ENCODE data around the gene WFDC6.

WFDC6 gene

DNA sequence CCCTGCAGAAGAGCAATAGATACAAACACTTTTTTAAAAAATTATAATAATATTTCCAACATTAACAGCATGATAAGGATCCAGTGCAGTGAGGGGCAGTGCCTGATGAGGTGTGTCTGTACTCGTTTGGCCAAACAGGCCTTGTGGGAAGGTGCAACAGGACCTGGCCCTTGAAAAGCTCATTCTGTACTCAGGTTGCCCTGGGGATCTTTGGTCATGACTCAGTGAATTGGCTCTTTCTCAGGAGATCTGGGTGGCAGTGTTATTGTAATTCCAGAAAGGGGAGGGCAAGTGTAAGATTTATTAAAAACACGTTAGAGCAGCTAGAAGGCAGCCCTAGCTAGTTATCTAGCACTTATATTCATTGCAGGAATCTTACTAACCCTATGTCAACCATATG is 21.0 kb downstream of the WFDC6 start:
- H3K36me3 ChIP-seq (ENCODE audit: control insufficient read depth in 2 of 2, insufficient read depth in 2 of 2, low read length in 2 of 2), result no peaks in the 10 kb centered on the region
- H3K9me3 ChIP-seq (ENCODE audit: control insufficient read depth in 2 of 2, low read length in 2 of 2), result no peaks in the 10 kb centered on the region
- H3K9ac ChIP-seq (ENCODE audit: low read length in 2 of 2), result no peak overlapping the region
- H3K4me3 ChIP-seq (ENCODE audit: low read length in 2 of 2), result no peak overlapping the region
- H3K4me1 ChIP-seq (ENCODE audit: control insufficient read depth, insufficient read depth, low read length), result no peaks in the 10 kb centered on the region
- peaks cover 0 to 8% of the 10 kb centered on the region in 2 donors for H3K27me3 ChIP-seq (ENCODE audit: control insufficient read depth in 1 of 2, insufficient read depth in 2 of 2, low read length in 2 of 2)
- no peak overlapping the region for H3K27ac ChIP-seq (ENCODE audit: low read length)

DNA sequence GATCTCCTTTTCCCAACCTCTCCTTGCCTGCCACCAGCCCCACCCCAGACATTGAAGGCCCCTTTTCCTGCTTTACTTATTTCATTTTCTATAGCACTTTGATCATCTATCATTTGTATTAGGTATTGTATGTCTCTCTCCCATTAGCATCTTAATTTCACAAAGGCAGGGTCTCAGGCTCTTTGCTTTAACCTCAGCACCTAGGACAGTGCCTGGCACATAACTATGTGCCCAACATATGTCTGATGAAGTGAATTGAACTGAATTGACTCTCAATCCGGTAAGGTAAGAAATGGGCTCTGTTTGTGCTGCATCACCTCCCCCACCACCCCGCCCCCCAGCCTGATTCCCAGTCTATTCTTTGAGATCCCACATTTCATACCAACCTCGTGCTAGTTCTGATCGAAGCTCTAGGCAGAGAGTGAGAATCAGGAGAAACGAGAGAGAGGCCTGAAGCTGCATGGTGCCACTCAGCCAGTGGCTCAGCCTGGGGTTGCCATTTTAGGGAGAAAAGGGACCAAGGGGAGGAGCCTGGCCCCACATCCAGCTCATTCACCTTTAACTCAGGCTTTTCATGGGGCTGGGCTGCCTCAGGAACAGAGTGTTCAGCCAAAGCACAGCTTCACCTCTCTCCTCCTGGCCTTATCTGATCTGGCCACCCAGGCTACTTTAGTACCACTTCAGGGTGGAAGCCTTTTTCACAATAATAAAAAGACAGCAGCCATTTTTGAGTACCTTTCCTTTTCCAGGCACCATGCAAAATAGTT is 24.0 kb downstream of the WFDC6 start, which contains the start of gene SPINT3:
TSS of gene SPINT3 (minus strand) at position 476 of the 767 bp plus-strand sequence. CDS start at position 462, 14 bp downstream.
- Histone ChIP-seq H3K4me1 (ENCODE audit: control insufficient read depth, insufficient read depth, low read length) (no peaks in the 10 kb centered on the region), H3K36me3 (ENCODE audit: control insufficient read depth in 2 of 2, insufficient read depth in 2 of 2, low read length in 2 of 2) (no peaks in the 10 kb centered on the region), H3K9ac (ENCODE audit: low read length in 2 of 2) (no peak within 1 kb of the TSS), H3K27me3 (ENCODE audit: control insufficient read depth in 1 of 2, insufficient read depth in 2 of 2, low read length in 2 of 2) (peaks cover 0 to 5% of the 10 kb centered on the region in 2 donors), H3K9me3 (ENCODE audit: control insufficient read depth in 2 of 2, low read length in 2 of 2) (no peaks in the 10 kb centered on the region), H3K4me3 (ENCODE audit: low read length in 2 of 2) (no peak within 1 kb of the TSS), H3K27ac (ENCODE audit: low read length) (no peak within 1 kb of the TSS)

DNA sequence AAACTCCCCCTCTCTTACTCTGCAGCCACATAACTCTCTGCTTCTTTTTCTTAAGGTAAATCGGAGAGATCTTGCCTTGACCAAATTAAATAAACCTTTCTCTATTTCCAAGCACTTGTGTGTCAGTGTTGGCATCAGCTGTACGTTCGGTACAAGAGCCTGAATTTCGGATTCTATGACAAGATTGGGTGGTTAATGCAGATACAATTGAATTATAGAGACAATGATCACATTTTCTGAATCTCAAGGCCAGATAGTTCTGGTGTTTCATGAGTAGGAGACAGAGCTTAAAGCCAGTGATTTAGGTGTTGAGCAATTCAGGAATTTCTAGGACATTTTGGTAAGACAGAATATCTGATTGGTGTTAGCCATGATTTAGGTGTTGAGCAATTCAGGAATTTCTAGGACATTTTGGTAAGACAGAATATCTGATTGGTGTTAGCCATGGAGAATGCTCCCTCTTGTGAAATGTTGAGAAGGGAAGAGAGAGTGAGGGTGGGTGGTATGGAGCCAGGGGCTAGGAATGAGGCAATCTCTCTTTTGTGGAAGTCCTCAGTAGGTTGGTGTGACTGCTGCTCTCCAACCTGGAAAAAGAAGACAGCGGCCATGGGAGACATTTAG is 28.9 kb downstream of the WFDC6 start:
- Histone ChIP-seq H3K27me3 (ENCODE audit: control insufficient read depth in 1 of 2, insufficient read depth in 2 of 2, low read length in 2 of 2) (peaks cover 0 to 6% of the 10 kb centered on the region in 2 donors), H3K4me1 (ENCODE audit: control insufficient read depth, insufficient read depth, low read length) (no peaks in the 10 kb centered on the region), H3K27ac (ENCODE audit: low read length) (no peak overlapping the region), H3K4me3 (ENCODE audit: low read length in 2 of 2) (no peak overlapping the region), H3K9me3 (ENCODE audit: control insufficient read depth in 2 of 2, low read length in 2 of 2) (no peaks in the 10 kb centered on the region), H3K9ac (ENCODE audit: low read length in 2 of 2) (no peak overlapping the region), H3K36me3 (ENCODE audit: control insufficient read depth in 2 of 2, insufficient read depth in 2 of 2, low read length in 2 of 2) (no peaks in the 10 kb centered on the region)

DNA sequence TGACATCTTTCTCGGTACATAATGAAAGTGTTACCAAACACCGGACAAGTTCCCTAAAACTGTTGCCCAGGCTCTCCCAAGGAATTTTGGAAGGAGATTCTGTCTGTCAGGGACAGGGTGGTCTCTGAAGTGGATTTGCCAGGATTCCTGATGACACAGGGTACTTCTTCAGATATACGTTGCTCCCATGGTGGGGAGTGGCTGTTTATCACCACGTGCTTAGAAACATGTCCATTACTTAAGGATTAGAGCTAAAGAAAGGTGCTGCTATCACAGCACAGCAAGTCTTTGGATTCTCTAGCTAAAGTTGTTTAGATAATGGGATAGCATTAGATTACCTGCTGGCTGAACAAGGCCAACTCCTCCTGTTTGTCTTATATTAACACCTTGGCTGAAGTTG is 30.2 kb downstream of the WFDC6 start:
- H3K27me3 ChIP-seq (ENCODE audit: control insufficient read depth in 1 of 2, insufficient read depth in 2 of 2, low read length in 2 of 2), result peaks cover 0 to 6% of the 10 kb centered on the region in 2 donors
- no peak overlapping the region for H3K4me3 ChIP-seq (ENCODE audit: low read length in 2 of 2)
- no peaks in the 10 kb centered on the region for H3K9me3 ChIP-seq (ENCODE audit: control insufficient read depth in 2 of 2, low read length in 2 of 2)
- no peaks in the 10 kb centered on the region for H3K4me1 ChIP-seq (ENCODE audit: control insufficient read depth, insufficient read depth, low read length)
- no peak overlapping the region for H3K27ac ChIP-seq (ENCODE audit: low read length)
- H3K36me3 ChIP-seq (ENCODE audit: control insufficient read depth in 2 of 2, insufficient read depth in 2 of 2, low read length in 2 of 2), result no peaks in the 10 kb centered on the region
- no peak overlapping the region for H3K9ac ChIP-seq (ENCODE audit: low read length in 2 of 2)

DNA sequence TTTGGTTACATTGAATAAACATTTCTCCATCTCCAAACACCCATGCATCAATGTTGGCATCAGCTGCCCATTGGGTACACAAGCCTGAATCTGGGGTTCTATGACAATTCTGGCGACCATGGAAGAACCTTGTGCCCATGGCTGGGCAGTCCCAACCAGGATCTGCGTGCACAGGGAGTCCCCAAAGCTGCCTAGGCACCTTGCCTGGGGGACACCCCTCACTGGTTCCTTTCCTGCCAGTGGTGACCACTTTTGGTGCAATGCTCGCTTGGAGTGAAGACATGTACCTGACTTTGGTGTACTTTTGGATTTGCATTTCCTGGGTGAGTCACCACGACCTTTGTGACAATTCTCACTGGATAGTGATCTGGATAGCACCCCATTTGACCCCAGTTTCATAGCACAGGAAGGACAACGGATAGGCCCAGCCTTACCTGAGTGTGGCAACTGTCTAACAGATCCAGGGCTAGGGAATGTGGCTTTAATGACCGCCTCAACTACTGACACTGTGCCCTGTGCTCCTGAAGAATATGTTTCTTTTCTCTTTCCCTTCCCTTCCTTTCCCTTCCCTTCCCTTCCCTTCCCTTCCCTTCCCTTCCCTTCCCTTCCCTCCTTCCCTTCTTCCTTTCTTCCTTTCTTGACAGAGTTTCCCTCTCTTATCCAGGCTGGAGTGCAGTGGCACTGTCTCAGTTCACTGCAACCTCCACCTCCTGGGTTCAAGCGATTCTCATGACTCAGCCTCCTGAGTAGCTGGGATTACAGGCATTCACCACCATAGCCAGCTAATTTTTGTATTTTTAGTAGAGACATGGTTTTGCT is 31.0 kb downstream of the WFDC6 start:
- no peak overlapping the region for H3K27ac ChIP-seq (ENCODE audit: low read length)
- H3K4me3 ChIP-seq (ENCODE audit: low read length in 2 of 2), result no peak overlapping the region
- H3K9ac ChIP-seq (ENCODE audit: low read length in 2 of 2), result no peak overlapping the region
- H3K4me1 ChIP-seq (ENCODE audit: control insufficient read depth, insufficient read depth, low read length), result no peaks in the 10 kb centered on the region
- H3K36me3 ChIP-seq (ENCODE audit: control insufficient read depth in 2 of 2, insufficient read depth in 2 of 2, low read length in 2 of 2), result no peaks in the 10 kb centered on the region
- H3K9me3 ChIP-seq (ENCODE audit: control insufficient read depth in 2 of 2, low read length in 2 of 2), result no peaks in the 10 kb centered on the region
- peaks cover 0 to 5% of the 10 kb centered on the region in 2 donors for H3K27me3 ChIP-seq (ENCODE audit: control insufficient read depth in 1 of 2, insufficient read depth in 2 of 2, low read length in 2 of 2)

DNA sequence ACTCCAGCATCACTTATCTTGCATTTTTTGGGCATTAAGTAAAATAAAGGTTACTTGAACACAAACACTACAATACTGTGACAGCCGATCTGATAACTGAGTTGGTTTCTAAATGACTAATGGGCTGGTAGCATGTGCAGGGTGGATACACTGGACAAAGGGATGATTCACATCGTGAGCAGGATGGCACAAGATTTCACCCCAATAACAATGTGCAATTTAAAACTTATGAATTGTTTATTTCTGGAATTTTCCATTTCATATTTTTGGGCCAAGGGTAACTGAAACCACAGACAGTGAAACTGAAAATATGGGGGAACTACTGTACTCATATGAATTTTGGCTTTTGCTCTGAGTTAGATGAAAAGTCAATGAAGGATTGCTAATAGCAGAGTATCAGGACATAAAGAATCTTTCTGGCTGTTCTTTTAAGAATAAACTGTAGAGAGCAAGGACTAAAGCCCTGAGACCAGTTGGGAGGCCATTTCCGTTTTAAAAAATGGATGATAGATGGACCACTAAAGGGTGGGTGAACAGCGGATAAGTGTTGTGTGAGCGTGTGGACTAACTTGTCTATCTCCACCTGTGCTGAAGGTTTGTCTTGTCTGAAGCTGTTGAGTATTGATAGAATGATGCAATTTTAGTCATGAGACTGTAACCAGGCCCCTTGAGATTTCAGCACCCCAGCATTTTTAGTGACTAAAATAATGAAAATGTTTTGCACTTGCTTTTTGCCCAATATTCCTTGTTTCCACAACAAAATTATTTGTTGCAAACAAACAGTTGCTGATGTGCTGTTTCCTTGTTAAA is 32.1 kb downstream of the WFDC6 start:
- Histone ChIP-seq H3K9ac (ENCODE audit: low read length in 2 of 2) (no peak overlapping the region), H3K9me3 (ENCODE audit: control insufficient read depth in 2 of 2, low read length in 2 of 2) (no peaks in the 10 kb centered on the region), H3K4me3 (ENCODE audit: low read length in 2 of 2) (no peak overlapping the region), H3K36me3 (ENCODE audit: control insufficient read depth in 2 of 2, insufficient read depth in 2 of 2, low read length in 2 of 2) (no peaks in the 10 kb centered on the region), H3K27me3 (ENCODE audit: control insufficient read depth in 1 of 2, insufficient read depth in 2 of 2, low read length in 2 of 2) (peaks cover 0 to 6% of the 10 kb centered on the region in 2 donors), H3K27ac (ENCODE audit: low read length) (no peak overlapping the region), H3K4me1 (ENCODE audit: control insufficient read depth, insufficient read depth, low read length) (no peaks in the 10 kb centered on the region)

DNA sequence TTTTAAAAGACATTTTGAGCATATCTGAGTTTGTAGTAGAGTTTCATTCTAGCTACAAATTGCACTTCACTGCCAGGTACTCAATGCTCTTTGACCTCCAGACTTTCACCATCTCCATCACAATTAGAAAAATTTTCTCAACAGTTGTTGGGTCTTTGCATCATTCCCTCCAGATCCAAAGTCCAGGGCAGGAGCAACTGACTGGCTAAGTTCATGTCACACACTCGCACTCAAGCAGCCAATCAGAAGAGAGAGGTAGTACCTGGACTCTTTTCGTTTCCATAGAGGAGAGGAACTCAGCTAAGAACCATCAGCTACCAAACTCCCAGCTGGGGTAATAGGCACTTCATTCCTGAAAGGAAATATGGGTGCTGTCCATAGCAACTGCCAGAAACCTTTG is 32.9 kb downstream of the WFDC6 start:
- no peak overlapping the region for H3K27ac ChIP-seq (ENCODE audit: low read length)
- peaks cover 0 to 6% of the 10 kb centered on the region in 2 donors for H3K27me3 ChIP-seq (ENCODE audit: control insufficient read depth in 1 of 2, insufficient read depth in 2 of 2, low read length in 2 of 2)
- no peaks in the 10 kb centered on the region for H3K9me3 ChIP-seq (ENCODE audit: control insufficient read depth in 2 of 2, low read length in 2 of 2)
- H3K36me3 ChIP-seq (ENCODE audit: control insufficient read depth in 2 of 2, insufficient read depth in 2 of 2, low read length in 2 of 2), result no peaks in the 10 kb centered on the region
- H3K4me1 ChIP-seq (ENCODE audit: control insufficient read depth, insufficient read depth, low read length), result no peaks in the 10 kb centered on the region
- no peak overlapping the region for H3K4me3 ChIP-seq (ENCODE audit: low read length in 2 of 2)
- no peak overlapping the region for H3K9ac ChIP-seq (ENCODE audit: low read length in 2 of 2)

DNA sequence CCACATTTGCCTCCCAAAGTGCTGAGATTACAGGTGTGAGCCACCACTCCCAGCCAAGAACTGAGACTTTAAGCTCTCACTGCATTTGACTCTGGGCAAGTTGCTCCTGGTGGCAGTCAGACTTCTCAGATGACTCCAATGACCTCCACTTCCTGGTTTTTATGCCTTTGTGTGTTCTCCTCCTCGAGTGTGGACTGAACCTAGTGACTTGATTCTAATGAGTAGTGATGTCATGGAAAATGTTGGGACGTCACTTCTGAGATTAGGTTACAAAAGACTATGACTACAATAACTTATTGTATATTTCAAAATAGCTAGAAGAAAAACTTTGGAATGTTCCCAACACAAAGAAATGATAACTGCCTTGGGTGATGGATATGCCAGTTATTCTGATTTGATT is 35.9 kb downstream of the WFDC6 start:
- H3K27me3 ChIP-seq (ENCODE audit: control insufficient read depth in 1 of 2, insufficient read depth in 2 of 2, low read length in 2 of 2), result peaks cover 6 to 13% of the 10 kb centered on the region in 2 donors
- H3K27ac ChIP-seq (ENCODE audit: low read length), result no peak overlapping the region
- H3K9me3 ChIP-seq (ENCODE audit: control insufficient read depth in 2 of 2, low read length in 2 of 2), result no peaks in the 10 kb centered on the region

DNA sequence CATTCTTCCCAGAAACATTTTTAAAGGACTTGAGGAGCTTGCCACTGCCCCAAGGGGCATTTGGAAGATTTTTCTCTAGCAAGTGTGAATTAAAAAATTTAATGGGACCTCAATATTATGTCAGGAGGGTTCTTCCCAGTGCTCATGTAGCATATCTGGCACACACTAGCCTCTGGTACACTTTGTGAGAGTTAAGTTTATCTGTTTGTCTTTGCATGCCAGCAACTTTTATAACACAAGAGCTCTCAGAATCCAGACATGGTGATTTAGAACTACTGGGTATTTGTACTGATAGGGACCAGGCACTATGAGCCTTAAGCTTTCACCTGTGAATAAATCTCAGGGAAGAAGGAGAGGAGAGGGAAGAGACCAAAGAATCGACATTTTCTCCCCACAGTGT is 36.7 kb downstream of the WFDC6 start:
- Histone ChIP-seq H3K36me3 (ENCODE audit: control insufficient read depth in 2 of 2, insufficient read depth in 2 of 2, low read length in 2 of 2) (no peaks in the 10 kb centered on the region), H3K9me3 (ENCODE audit: control insufficient read depth in 2 of 2, low read length in 2 of 2) (no peaks in the 10 kb centered on the region), H3K9ac (ENCODE audit: low read length in 2 of 2) (no peak overlapping the region)

More for the DNA sequence above, 35.9 kb downstream of the WFDC6 start:
- H3K36me3 ChIP-seq (ENCODE audit: control insufficient read depth in 2 of 2, insufficient read depth in 2 of 2, low read length in 2 of 2), result no peaks in the 10 kb centered on the region
- H3K4me1 ChIP-seq (ENCODE audit: control insufficient read depth, insufficient read depth, low read length), result no peaks in the 10 kb centered on the region
- no peak overlapping the region for H3K9ac ChIP-seq (ENCODE audit: low read length in 2 of 2)
- no peak overlapping the region for H3K4me3 ChIP-seq (ENCODE audit: low read length in 2 of 2)

DNA sequence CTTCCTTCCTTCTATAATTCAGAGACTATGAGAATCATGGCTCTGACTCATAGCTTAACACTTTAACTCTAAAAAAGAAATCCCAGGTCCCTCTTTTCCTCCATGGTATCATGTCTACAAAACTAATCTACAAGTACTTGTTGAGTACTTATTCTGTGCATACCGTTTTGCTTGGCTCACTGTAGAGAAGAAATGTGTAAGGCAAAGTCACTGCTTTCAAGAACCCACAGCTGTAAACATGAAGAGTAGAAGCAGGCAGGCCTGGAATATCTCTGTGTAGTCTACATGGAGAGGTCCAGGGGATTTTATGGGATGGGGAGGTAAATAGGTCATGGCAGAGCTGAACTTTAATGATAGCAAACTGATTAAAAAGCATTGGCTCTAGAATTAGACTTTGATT is 37.7 kb downstream of the WFDC6 start:
- Histone ChIP-seq H3K4me1 (ENCODE audit: control insufficient read depth, insufficient read depth, low read length) (no peaks in the 10 kb centered on the region), H3K4me3 (ENCODE audit: low read length in 2 of 2) (no peak overlapping the region), H3K36me3 (ENCODE audit: control insufficient read depth in 2 of 2, insufficient read depth in 2 of 2, low read length in 2 of 2) (no peaks in the 10 kb centered on the region), H3K27me3 (ENCODE audit: control insufficient read depth in 1 of 2, insufficient read depth in 2 of 2, low read length in 2 of 2) (peaks cover 6 to 13% of the 10 kb centered on the region in 2 donors), H3K9ac (ENCODE audit: low read length in 2 of 2) (no peak overlapping the region), H3K27ac (ENCODE audit: low read length) (no peak overlapping the region), H3K9me3 (ENCODE audit: control insufficient read depth in 2 of 2, low read length in 2 of 2) (no peaks in the 10 kb centered on the region)

More for the DNA sequence above, 36.7 kb downstream of the WFDC6 start:
- H3K27ac ChIP-seq (ENCODE audit: low read length), result no peak overlapping the region
- H3K4me3 ChIP-seq (ENCODE audit: low read length in 2 of 2), result no peak overlapping the region
- peaks cover 6 to 13% of the 10 kb centered on the region in 2 donors for H3K27me3 ChIP-seq (ENCODE audit: control insufficient read depth in 1 of 2, insufficient read depth in 2 of 2, low read length in 2 of 2)
- no peaks in the 10 kb centered on the region for H3K4me1 ChIP-seq (ENCODE audit: control insufficient read depth, insufficient read depth, low read length)

All from stomach smooth muscle (tissue), 2 donors.